HepG2 (cell line): Measurements from ENCODE around the gene AHSG. TPM values are rescaled to one million over a fixed set of nuclear protein-coding genes. Genes with fewer than 3 reads are reported as not detected.

Source experiments
- ATAC-seq: fragments of 200-7000 bp; cut with Tn5 transposase; 3 replicates; pipeline ENCODE4 v1.9.1; 2020; ENCODE audit warnings: mild to moderate bottlenecking, moderate library complexity
- BruUV-seq: library from RNA; stranded (reverse); fragments of 400-500 nt; replicated peaks from 2 replicates; lab custom pipeline; 2021; lab: Mats Ljungman, UMichigan
- CTCF ChIA-PET: fragments of 300-600 bp; formaldehyde crosslinking; extraction: SDS; loops from one replicate; lab custom pipeline; 2021; ENCODE audit warnings: low total read pairs, inconsistent platforms, low intra/inter-chr PET ratio; lab: Yijun Ruan, JAX
- POLR2A ChIA-PET: fragments of 350-600 bp; sonication (Branson Sonifier 250); formaldehyde crosslinking; loops from one replicate; lab custom pipeline; 2020; ENCODE audit warnings: antibody characterized with exemption, inconsistent platforms; lab: Yijun Ruan, JAX
- DNase-seq: peaks from one replicate; pipeline ENCODE4 v3.0.0-alpha.2; 2015; ENCODE audit warnings: low spot score
- FAIRE-seq: peaks from 3 replicates; lab custom pipeline; 2011; peaks lifted over from hg19 to GRCh38; lab: Jason Lieb, UNC
- H2AFZ ChIP-seq: one replicate; pipeline ENCODE4 v1.6.1; 2011; ENCODE audit warnings: low read length, inconsistent platforms
- H3K27ac ChIP-seq: fragments of 300-600 bp; 3 replicates; pipeline ENCODE4 v1.8.0; 2011; ENCODE audit warnings: mixed run types, mild to moderate bottlenecking, mixed read lengths, low read length, inconsistent platforms; ENCODE audit not compliant: insufficient read depth; ENCODE audit errors: extremely low read length
- H3K27me3 ChIP-seq, 2 experiments: fragments of 200-600 bp in 1 of 2; 2 replicates in 1 of 2; 3 replicates in 1 of 2; pipeline versions ENCODE4 v1.6.0 to v1.8.0; 2011; ENCODE audit warnings: low read length in 2 of 2, mild to moderate bottlenecking in 2 of 2, moderate library complexity in 2 of 2, inconsistent platforms in 1 of 2; ENCODE audit not compliant: insufficient read depth in 2 of 2, control insufficient read depth in 1 of 2
- H3K36me3 ChIP-seq, 2 experiments: fragments of 200-600 bp in 1 of 2; replicated peaks in 1 of 2; 2 replicates in 1 of 2; 3 replicates in 1 of 2; pipeline versions ENCODE4 v1.5.1 to v1.8.0; 2011; ENCODE audit warnings: low read length in 2 of 2, inconsistent platforms in 1 of 2; ENCODE audit not compliant: insufficient read depth in 2 of 2, control insufficient read depth in 1 of 2
- H3K4me1 ChIP-seq: 2 replicates; pipeline ENCODE4 v1.5.1; 2012; ENCODE audit warnings: low read length, inconsistent platforms; ENCODE audit not compliant: insufficient read depth
- H3K4me2 ChIP-seq: 2 replicates; pipeline ENCODE4 v1.6.0; 2011; ENCODE audit warnings: low read depth, low read length, inconsistent platforms
- H3K4me3 ChIP-seq, 3 experiments: fragments of 200-600 bp in 1 of 3; sonication (generic), shearing (Covaris generic) in 1 of 3; replicated peaks in 1 of 3; 2 replicates each; pipeline ENCODE4 v1.5.1; 2011 to 2016; ENCODE audit warnings: low read length in 3 of 3, inconsistent platforms in 2 of 3, low read depth in 2 of 3, mild to moderate bottlenecking in 2 of 3, control low read depth in 1 of 3, mixed read lengths in 1 of 3; ENCODE audit not compliant: insufficient read depth in 1 of 3
- H3K79me2 ChIP-seq: one replicate; pipeline ENCODE4 v1.6.1; 2011; ENCODE audit warnings: low read length, inconsistent platforms; ENCODE audit not compliant: insufficient read depth
- H3K9ac ChIP-seq: 2 replicates; pipeline ENCODE4 v1.6.0; 2011; ENCODE audit warnings: mild to moderate bottlenecking, low read depth, low read length, inconsistent platforms; ENCODE audit not compliant: insufficient read depth
- H3K9me3 ChIP-seq: 2 replicates; pipeline ENCODE4 v1.5.1; 2012; ENCODE audit warnings: mild to moderate bottlenecking, low read length
- H4K20me1 ChIP-seq: 2 replicates; pipeline ENCODE4 v1.6.0; 2011; ENCODE audit warnings: inconsistent platforms, mild to moderate bottlenecking, low read length, moderate library complexity; ENCODE audit not compliant: insufficient read depth
- ARNT ChIP-seq: fragments of 450-650 bp; IDR thresholded peaks from 2 replicates; pipeline ENCODE4 v1.6.1; 2017
- FOXK2 ChIP-seq: fragments of 450-650 bp; IDR thresholded peaks from 2 replicates; pipeline ENCODE4 v1.6.1; 2016
- HIC2 ChIP-seq: sonication (generic); formaldehyde crosslinking; IDR thresholded peaks from 2 replicates; pipeline ENCODE4 v1.9.0; 2022; ENCODE audit warnings: low read depth, missing genetic modification reagents
- MAFF ChIP-seq: IDR thresholded peaks from 2 replicates; pipeline ENCODE4 v1.6.1; 2011; ENCODE audit warnings: low read depth, low read length, improper control_type of control experiment
- NCOA1 ChIP-seq: sonication (generic); formaldehyde crosslinking; IDR thresholded peaks from 2 replicates; pipeline ENCODE4 v1.9.0; 2021; ENCODE audit warnings: missing genetic modification reagents
- PPARG ChIP-seq: conservative IDR thresholded peaks from 2 replicates; pipeline ENCODE4 v1.6.1; 2016; ENCODE audit warnings: missing biosample characterization, missing genetic modification reagents
- SP2 ChIP-seq: sonication (generic); formaldehyde crosslinking; IDR thresholded peaks from 2 replicates; pipeline ENCODE4 v1.5.1; 2020; ENCODE audit warnings: mild to moderate bottlenecking, missing genetic modification reagents
- TMF1 ChIP-seq: sonication (generic); formaldehyde crosslinking; IDR thresholded peaks from 2 replicates; pipeline ENCODE4 v1.8.1; 2022; ENCODE audit warnings: low read depth, missing genetic modification reagents
- YEATS4 ChIP-seq: sonication (generic); formaldehyde crosslinking; IDR thresholded peaks from 2 replicates; pipeline ENCODE4 v1.4.0; 2020; ENCODE audit warnings: missing genetic modification reagents, borderline replicate concordance
- ZBTB10 ChIP-seq: sonication (generic); formaldehyde crosslinking; IDR thresholded peaks from 2 replicates; pipeline ENCODE4 v1.4.0; 2020; ENCODE audit warnings: missing genetic modification reagents, borderline replicate concordance
- ZBTB39 ChIP-seq: sonication (generic); formaldehyde crosslinking; IDR thresholded peaks from 2 replicates; pipeline ENCODE4 v1.5.0; 2020; ENCODE audit warnings: missing genetic modification reagents
- ZNF143 ChIP-seq: sonication (generic); formaldehyde crosslinking; IDR thresholded peaks from 2 replicates; pipeline ENCODE4 v1.4.0; 2020; ENCODE audit warnings: missing genetic modification reagents
- ZNF292 ChIP-seq: sonication (generic); formaldehyde crosslinking; IDR thresholded peaks from 2 replicates; pipeline ENCODE4 v1.8.1; 2022; ENCODE audit warnings: mild to moderate bottlenecking, low read depth, missing genetic modification reagents, borderline replicate concordance
- ZNF44 ChIP-seq: sonication (generic); formaldehyde crosslinking; IDR thresholded peaks from 2 replicates; pipeline ENCODE4 v1.5.1; 2020; ENCODE audit warnings: mild to moderate bottlenecking, missing genetic modification reagents
- ZNF441 ChIP-seq: sonication (generic); formaldehyde crosslinking; IDR thresholded peaks from 2 replicates; pipeline ENCODE4 v1.7.0; 2021; ENCODE audit warnings: missing genetic modification reagents, borderline replicate concordance
- ZNF572 ChIP-seq: sonication (generic); formaldehyde crosslinking; IDR thresholded peaks from 2 replicates; pipeline ENCODE4 v1.5.1; 2020; ENCODE audit warnings: mild to moderate bottlenecking, missing genetic modification reagents
- ZNF850 ChIP-seq: sonication (generic); formaldehyde crosslinking; conservative IDR thresholded peaks from 2 replicates; pipeline ENCODE4 v1.9.0; 2021; ENCODE audit warnings: mild to moderate bottlenecking, missing genetic modification reagents
- in situ Hi-C: cut with HindIII; loops from 2 replicates; pipeline ENCODE4 v1.10.0; 2017; ENCODE audit warnings: low pct_unique_long_range_greater_than_20kb; ENCODE audit not compliant: extremely low pct_ligation_motif_present
- intact Hi-C: fragments of 100-400 bp; cut with micrococcal nuclease; formaldehyde crosslinking; loops from one replicate; pipeline ENCODE4 v1.10.0; 2022; ENCODE audit not compliant: unreplicated experiment
- polyA plus RNA-seq, 8 experiments: library from polyadenylated mRNA; depleted of rRNA in 3 of 8; stranded (reverse) in 7 of 8; unstranded in 1 of 8; fragments of >200 nt; fragmentation: Illumina TruSeq in 4 of 8; extraction: Trizol in 4 of 8; gene quantifications; 2 replicates each; pipeline versions ENCODE4 v1.2.1 to v1.2.3, GENCODE V29; 2011 to 2016; ENCODE audit warnings: low read depth in 4 of 8, missing spikeins in 1 of 8, mixed read lengths in 1 of 8; ENCODE audit not compliant: insufficient read depth in 1 of 8
- total RNA-seq, 5 experiments: library from RNA; depleted of rRNA; stranded (reverse); fragments of >200 nt; fragmentation: Illumina TruSeq; extraction: Trizol; gene quantifications; 2 replicates each; pipeline ENCODE4 v1.2.3, GENCODE V29; 2016; ENCODE audit warnings: low read depth in 1 of 5

The AHSG gene
- total and polyA plus RNA-seq, 2 of the 13 experiments (the other 11 are each of a cell fraction or from before 2014, with no cell fraction given): 2,043 to 19,152 TPM

- Histone ChIP-seq H3K4me1 (peaks cover 22% of the 10 kb centered on the region), H3K27me3 (peaks cover 0 to 3% of the 10 kb centered on the region in 2 experiments; a peak in 1 of 5 replicates), H2AFZ (no peak overlapping the region), H3K36me3 (no peaks in the 10 kb centered on the region), H3K4me2 (no peak overlapping the region), H3K27ac (no peak overlapping the region), H3K4me3 (no peak overlapping the region), H3K9me3 (no peaks in the 10 kb centered on the region), H4K20me1 (no peaks in the 10 kb centered on the region), H3K9ac (no peak overlapping the region), H3K79me2 (no peaks in the 10 kb centered on the region)
- intact Hi-C loops: no loop called here
- FAIRE-seq (no peak), DNase-seq (no peak), ATAC-seq (no peak)
- ChIA-PET POLR2A (no interaction called here), CTCF (no interaction called here)
- TF ChIP-seq MAFF (no peak), ZNF572 (CRISPR knock-in tag) (no peak), ZNF143 (CRISPR knock-in tag) (no peak), SP2 (CRISPR knock-in tag) (no peak), ZNF441 (CRISPR knock-in tag) (no peak), ZBTB10 (CRISPR knock-in tag) (no peak), HIC2 (CRISPR knock-in tag) (no peak), ARNT (no peak), ZNF292 (CRISPR knock-in tag) (no peak), ZNF44 (CRISPR knock-in tag) (no peak), YEATS4 (no peak), FOXK2 (no peak), ZNF850 (no peak), NCOA1 (no peak), TMF1 (CRISPR knock-in tag) (no peak), ZBTB39 (CRISPR knock-in tag) (no peak), PPARG (CRISPR knock-in tag) (no peak)
- in situ Hi-C loops: no loop called here
- BruUV-seq: no TSS peak
Measured at GRCh38 chr3:186670155-186670554, 57.3 kb downstream of the AHSG start.
